Prostate gland (tissue), 2 donors: ENCODE data around the gene POP7.

ENCODE experiments used
- CTCF ChIP-seq, 4 experiments: fragments of 200-600 bp in 2 of 4; fragments of 450-650 bp in 2 of 4; sonication (generic) in 2 of 4; IDR thresholded peaks; 1 replicate in 3 of 4; 2 replicates in 1 of 4; pipeline ENCODE4 v1.5.1; 2016 to 2019; ENCODE audit warnings: antibody characterized with exemption in 4 of 4, mild to moderate bottlenecking in 2 of 4, moderate library complexity in 2 of 4
- POLR2AphosphoS5 ChIP-seq: sonication (generic); formaldehyde crosslinking; IDR thresholded peaks from one replicate; pipeline ENCODE4 v1.6.1; 2017; ENCODE audit warnings: antibody characterized with exemption

GRCh38 chr7:100722480-100723212 is 16.7 kb downstream of the POP7 start:
- TF ChIP-seq POLR2AphosphoS5 (no peak), CTCF (IDR thresholded peaks at IDR 0.05) (no peak)
